OCI-LY7 (cell line): ENCODE measurements around the gene PLA1A.

Source experiments
- CTCF ChIP-seq: fragments of 200-600 bp; sonication (generic); conservative IDR thresholded peaks from 2 replicates; pipeline ENCODE4 v1.5.1; 2014; ENCODE audit warnings: mild to moderate bottlenecking, antibody characterized with exemption, low read length, moderate library complexity, mixed read lengths
- EZH2phosphoT487 ChIP-seq: fragments of 200-600 bp; sonication (generic); IDR thresholded peaks from 2 replicates; pipeline ENCODE4 v1.6.1; 2018; ENCODE audit warnings: low read depth, borderline replicate concordance, mild to moderate bottlenecking, mixed run types, antibody characterized with exemption, low read length, moderate library complexity, mixed read lengths

GRCh38 chr3:119647843-119648575 lies 50.3 kb downstream of the PLA1A start:
- TF ChIP-seq CTCF (no peak), EZH2phosphoT487 (no peak)
